ENCODE data around the gene AMD1.
"Not testable (repeated sequence)": the region's sequence is repeated elsewhere in the genome, so short reads cannot be mapped to it uniquely, and the experiment has no call there.

Gene AMD1

DNA sequence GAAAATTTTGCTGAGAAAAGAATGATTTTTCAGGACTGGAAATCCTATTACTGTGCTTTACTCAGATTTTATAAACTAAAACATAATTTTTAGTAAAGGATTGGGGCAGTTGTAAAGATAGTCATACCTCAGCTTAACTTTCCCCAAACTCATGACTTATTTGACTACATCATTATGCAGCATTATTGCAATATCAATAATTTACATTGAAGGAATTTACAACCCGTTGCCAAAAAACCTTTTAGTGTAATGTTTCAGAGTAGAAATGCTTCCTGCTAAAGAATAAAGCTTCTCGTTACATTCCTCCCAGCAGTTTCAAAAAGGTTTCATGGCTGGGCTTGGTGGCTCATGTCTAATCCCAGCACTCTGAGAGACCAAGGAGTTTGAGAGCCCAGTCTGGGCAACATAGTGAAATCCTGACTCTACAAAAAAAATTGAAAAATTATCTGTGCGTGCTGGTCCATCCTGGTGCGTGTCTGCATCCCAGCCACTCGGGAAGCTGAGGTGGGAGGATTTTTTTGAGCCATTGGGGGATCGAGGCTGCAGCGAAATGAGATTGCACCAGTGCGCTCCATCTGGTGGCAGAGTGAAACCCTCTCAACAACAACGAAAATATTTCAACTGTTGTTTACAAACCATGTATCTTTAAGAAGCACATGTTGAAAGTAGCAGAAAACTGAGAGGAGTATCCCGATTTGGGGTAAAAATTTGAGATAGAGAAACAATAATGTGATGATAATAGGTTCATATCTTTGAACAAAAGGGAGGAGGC lies 4.4 kb downstream of the AMD1 start:
- DNase-seq, result no peak

DNA sequence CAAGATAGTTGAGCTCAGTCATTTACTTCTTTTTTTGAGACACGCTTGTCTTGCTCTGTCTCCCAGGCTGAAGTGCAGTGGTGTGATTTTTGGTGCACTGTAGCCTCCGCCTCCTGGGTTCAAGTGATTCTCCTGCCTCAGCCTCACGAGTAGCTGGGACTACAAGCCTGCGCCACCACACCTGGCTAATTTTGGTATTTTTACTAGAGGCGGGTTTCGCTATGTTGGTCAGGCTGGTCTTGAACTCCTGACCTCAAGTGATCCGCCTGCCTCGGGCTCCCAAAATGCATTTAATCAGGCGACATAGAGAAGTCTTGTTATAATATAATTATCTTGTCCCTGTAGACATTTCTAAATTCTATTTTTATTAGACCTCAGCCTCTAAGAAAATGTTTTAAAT lies 6.1 kb downstream of the AMD1 start:
- no peak for DNase-seq

DNA sequence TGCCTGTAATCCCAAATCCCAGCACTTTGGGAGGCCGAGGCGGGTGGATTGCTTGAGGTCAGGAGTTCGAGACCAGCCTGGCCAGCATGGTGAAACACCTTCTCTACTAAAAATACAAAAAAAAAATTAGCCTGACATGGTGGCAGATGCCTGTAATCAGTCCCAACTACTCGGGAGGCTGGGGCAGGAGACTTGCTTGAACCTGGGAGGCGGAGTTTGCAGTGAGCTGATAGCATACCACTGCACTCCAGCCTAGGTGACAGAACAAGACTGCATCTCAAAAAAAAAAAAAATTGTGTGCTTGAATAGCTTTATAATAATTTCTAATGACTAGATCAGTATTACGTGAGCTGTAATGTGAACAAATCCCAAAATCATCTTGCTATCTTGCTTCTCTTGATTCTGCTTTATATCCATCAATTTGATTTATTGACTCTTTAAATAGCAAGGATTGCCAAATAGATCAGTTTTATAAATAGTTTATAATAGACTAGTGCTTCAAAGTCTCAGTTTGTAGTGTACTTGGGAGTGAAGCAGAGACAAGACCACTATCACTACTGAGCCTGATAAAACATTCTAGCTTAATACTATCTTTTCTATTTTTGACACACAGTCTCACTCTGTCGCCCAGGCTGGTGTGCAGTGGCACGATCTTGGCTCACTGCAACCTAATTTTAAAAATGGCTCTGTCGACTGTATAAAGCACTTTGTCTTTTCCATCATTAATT lies 7.1 kb downstream of the AMD1 start:
- DNase-seq, result no peak

GRCh38 chr6:110882274-110882619 lies 7.7 kb downstream of the AMD1 start:
- no peak for DNase-seq

DNA sequence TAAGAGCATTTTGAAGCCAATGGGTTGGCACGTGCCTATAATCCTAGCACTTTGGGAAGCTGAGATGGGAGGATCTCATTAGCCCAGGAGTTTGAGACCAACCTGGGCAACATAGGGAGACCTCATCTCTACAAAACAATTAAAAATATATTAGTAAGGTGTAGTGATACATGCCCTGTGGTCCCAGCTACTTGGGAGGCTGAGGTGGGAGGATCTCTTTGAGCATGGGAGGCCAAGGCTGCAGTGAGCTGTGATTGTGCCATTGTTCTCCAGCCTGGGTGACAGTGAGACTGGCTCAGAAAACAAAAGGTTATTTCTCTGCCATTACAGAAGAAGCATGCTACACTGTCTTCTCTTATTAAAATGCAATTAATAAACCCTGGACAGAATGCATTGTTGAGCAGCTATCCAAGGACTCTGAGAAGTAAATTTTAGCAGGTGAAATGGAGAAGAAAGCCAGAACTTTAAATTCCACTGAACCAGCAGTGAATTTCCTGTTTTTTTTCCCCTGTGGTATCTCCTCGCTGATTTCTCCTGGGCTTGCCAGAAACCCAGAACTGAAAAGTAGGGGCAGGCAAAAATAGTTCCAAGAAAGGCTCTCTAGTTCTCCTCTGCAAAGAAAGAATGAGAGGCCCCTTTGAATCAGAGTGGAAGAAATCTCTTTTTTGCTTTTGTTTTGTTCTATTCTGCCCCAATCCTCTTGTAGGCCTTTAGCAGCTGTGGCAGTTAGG lies 8.4 kb downstream of the AMD1 start:
- DNase-seq, result no peak

DNA sequence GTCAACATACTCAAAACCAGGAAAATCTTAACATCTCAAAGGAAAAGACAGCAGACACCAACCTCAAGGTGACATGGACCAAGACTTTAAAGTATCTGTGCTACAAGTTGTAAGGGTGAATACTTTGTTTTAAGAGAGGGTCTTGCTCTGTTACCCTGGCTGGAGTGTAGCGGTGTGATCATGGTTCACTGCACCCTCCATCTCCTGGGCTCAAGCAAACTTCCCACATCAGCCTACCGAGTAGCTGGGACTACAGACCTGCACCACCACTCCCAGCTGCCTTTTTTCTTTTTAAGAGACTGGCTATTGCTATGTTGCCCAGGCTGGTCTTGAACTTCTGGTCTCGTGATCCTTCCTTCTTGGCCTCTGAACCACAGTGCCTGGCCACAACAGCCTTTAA lies 9.7 kb downstream of the AMD1 start:
- DNase-seq, result no peak

DNA sequence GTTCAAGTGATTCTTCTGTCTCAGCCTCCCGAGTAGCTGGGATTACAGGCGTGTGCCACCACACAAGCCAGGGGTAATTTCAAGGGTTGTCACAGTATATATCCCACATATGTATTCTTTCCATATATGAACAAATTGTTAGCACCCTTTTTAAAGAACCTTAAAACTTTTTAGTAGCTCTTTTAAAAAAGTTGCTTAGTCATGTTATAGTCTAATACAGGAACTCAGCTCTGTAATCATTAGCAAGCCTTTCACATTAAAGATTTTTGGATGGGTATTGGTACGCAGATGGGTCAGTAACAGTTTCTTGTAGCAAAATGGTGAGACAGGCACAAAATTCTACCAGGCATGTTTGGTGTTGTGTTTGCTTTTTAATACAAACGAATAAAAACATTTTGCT lies 10.9 kb downstream of the AMD1 start:
- no peak for DNase-seq

DNA sequence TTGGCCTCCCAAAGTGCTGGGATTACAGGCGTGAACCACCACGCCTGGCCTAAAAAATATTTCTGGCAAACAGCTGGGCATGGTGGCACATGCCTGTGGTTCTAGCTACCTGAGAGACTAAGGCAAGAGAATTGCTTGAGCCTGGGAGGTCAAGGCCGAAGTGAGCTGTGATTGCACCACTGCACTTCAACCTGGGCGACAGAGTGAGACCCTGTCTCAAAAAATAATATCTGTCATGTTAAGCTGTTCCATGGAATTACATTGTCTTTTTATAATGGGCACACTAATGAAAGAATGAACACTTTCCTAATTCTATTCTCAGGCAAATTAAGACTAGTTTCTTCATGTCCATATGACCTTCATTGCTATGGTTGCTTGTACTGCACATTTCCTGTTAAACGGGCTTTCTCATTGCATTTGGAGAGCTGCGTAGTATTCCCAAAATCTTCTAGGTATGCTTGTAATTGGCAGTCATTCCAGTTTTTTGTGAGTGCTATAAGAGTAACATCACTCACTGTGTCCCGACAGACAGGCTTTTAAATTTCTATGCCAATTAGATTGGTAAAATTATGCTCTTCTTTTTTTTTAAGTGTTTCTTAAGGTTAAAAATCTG lies 12.1 kb downstream of the AMD1 start:
- no peak for DNase-seq

DNA sequence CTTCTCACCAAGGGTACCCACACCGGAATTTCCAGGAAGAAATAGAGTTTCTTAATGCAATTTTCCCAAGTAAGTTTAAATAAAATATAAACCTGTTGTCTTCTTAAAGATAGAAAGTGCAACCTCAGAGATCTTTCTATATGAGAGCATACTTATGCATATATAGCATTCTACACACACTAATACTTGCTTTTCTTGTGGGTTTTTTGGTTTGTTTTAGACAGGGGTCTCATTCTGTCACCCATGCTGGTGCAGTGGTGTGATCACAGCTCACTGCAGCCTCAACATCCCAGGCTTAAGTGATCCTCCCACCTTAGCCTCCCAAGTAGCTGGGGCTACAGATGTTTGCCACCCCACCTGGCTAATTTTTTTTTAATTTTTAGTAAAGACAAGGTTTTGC lies 15.7 kb downstream of the AMD1 start:
- no peak for DNase-seq

- DNase-seq, result no peak
Observed at GRCh38 chr6:110895907-110896608, 21.5 kb downstream of the AMD1 start.

DNA sequence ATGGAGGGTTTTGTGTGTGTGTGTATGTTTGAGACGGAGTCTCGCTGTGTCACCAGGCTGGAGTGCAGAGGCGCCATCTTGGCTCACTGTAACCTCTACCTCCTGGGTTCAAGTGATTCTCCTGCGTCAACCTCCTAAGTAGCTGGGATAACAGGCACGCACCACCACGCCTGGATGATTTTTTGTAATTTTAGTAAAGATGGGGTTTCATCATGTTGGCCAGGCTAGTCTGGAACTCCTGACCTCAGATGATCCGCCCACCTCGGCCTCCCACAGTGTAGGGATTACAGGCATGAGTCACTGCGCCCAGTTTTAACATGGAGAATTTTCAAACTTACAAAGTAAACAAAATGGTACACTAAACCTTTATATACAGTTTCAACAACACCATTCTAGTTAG lies 22.8 kb downstream of the AMD1 start:
- DNase-seq, result no peak

- DNase-seq, result no peak
Observed at GRCh38 chr6:110898111-110898510, 23.5 kb downstream of the AMD1 start.

- peak; percentile 48 for DNase-seq
Observed at GRCh38 chr6:110900028-110900598, 25.5 kb downstream of the AMD1 start.

- DNase-seq, result not testable (repeated sequence)
Observed at GRCh38 chr6:110901601-110902000, 27.0 kb downstream of the AMD1 start.

DNA sequence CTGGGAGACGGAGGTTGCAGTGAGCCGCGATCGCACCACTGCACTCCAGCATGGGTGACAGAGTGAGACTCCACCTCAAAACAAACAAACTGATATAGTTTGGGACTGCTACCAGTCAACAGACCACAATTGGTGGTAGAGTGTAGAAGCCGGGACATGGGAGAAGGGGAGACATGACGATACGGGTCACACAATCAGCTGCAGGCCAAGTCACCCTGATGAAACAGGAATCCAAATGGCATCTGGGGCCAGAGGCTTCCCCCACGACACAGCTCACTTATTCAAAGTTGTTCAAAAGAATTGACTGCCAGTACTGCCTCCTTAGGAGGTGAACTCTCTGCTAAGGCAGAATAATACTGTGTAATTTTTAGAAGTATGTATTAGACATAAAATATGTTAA lies 27.5 kb downstream of the AMD1 start:
- DNase-seq, result no peak

- DNase-seq, result not testable (repeated sequence)
Observed at GRCh38 chr6:110906273-110906672, 31.7 kb downstream of the AMD1 start.

- DNase-seq, result no peak
Observed at GRCh38 chr6:110930781-110931180, 56.2 kb downstream of the AMD1 start.

DNA sequence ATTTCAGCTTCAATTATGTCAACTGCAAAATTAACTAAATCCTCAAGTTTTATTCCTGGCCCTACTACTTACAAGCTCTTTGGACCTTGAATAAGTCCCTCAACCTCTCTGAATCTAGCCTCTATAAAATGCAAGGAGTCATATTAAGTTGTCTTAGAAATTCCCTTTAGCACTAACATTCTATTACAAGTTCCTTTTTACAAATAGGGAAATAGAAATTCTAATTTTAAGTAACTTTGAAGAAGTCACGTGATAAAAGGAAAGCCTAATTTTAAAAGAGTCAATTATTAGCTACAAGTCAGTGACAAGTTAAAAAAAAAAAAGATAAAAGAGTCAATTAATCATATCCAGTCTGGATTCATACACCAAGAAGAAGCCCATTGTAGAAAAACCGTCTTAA lies 59.3 kb downstream of the AMD1 start:
- DNase-seq, result no peak

DNA sequence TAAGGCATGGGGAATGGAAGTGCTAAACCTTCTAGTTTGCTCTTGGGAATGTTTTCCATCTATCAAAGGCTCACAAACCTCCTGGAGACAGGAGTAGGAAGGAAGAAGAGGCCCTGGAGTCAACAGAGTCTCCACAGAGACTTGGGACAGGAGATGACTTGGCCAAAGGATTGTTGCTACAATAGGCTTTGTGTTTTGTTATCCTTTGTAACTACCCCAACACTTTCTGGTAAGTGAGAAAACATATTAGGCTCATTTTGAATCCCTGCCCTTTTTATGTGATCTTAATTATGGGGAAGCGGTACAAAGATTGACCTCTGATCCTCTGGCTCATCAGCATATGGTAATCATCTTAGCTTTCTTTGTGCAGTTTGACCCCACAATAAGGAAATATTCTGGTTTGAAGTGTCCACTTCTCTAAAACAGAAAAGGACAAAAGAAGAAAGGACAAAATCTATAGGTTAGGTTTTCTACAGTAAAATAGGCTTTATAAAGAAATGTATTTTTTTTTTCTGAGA lies 59.9 kb downstream of the AMD1 start:
- DNase-seq, result no peak

DNA sequence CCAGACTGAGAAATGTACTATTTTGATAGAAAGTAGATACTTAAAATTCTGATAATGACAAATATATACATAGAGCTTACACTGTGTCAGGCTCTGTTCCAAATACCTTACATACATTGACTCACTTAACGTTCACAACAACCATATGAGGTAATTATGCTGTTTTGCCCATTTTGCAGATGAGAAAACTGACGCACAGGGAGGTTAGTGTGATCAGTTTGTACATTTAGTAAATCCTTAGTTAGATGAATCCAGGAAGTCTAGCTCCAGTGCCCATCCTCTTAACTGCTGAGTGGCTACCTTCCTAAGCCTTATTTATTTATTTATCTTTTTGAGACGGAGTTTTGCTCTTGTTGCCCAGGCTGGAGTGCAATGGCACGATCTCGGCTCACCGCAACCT lies 60.6 kb downstream of the AMD1 start:
- no peak for DNase-seq

GRCh38 chr6:110938171-110938570 lies 63.6 kb downstream of the AMD1 start:
- DNase-seq, result no peak

Measured in NCI-H345 (cell line).